GM19467 (cell line): ENCODE measurements around the gene LSAMP.

Source experiments
- ATAC-seq: cut with Tn5 transposase; IDR thresholded peaks from one replicate; pipeline ENCODE4 v1.9.1; 2021; ENCODE audit warnings: mild to moderate bottlenecking, moderate library complexity; ENCODE audit not compliant: unreplicated experiment

LSAMP gene

GRCh38 chr3:116433552-116433951, 11.7 kb downstream of the LSAMP start:
- no peak for ATAC-seq

- no peak for ATAC-seq
These were observed 12.5 kb downstream of the LSAMP start for GRCh38 chr3:116432795-116433194.

- ATAC-seq: no peak
These were observed 15.6 kb downstream of the LSAMP start for GRCh38 chr3:116429479-116430269.

- no peak for ATAC-seq
These were observed 19.3 kb downstream of the LSAMP start for GRCh38 chr3:116426036-116426435.

- ATAC-seq: no peak
These were observed 20.2 kb downstream of the LSAMP start for GRCh38 chr3:116425126-116425525.

- ATAC-seq: no peak
These were observed 21.3 kb downstream of the LSAMP start for GRCh38 chr3:116423945-116424344.

GRCh38 chr3:116423374-116423773, 21.9 kb downstream of the LSAMP start:
- ATAC-seq: no peak

- no peak for ATAC-seq
These were observed 28.1 kb downstream of the LSAMP start for GRCh38 chr3:116417151-116417550.

GRCh38 chr3:116413319-116413718, 32.0 kb downstream of the LSAMP start:
- no peak for ATAC-seq

- no peak for ATAC-seq
These were observed 36.8 kb downstream of the LSAMP start for GRCh38 chr3:116408473-116408872.

- no peak for ATAC-seq
These were observed 40.1 kb downstream of the LSAMP start for GRCh38 chr3:116405231-116405630.

- no peak for ATAC-seq
These were observed 45.5 kb downstream of the LSAMP start for GRCh38 chr3:116399701-116400226.

GRCh38 chr3:116394365-116394764, 50.9 kb downstream of the LSAMP start:
- ATAC-seq: no peak

GRCh38 chr3:116393199-116393598, 52.1 kb downstream of the LSAMP start:
- no peak for ATAC-seq

GRCh38 chr3:116392291-116392690, 53.0 kb downstream of the LSAMP start:
- no peak for ATAC-seq

- no peak for ATAC-seq
These were observed 53.7 kb downstream of the LSAMP start for GRCh38 chr3:116391296-116392201.

- ATAC-seq: no peak
These were observed 55.0 kb downstream of the LSAMP start for GRCh38 chr3:116390318-116390717.

GRCh38 chr3:116388867-116389385, 56.4 kb downstream of the LSAMP start:
- ATAC-seq: no peak

GRCh38 chr3:116386168-116386567, 59.1 kb downstream of the LSAMP start:
- no peak for ATAC-seq

- ATAC-seq: no peak
These were observed 60.6 kb downstream of the LSAMP start for GRCh38 chr3:116384717-116385116.

GRCh38 chr3:116378077-116378476, 67.2 kb downstream of the LSAMP start:
- ATAC-seq: no peak
